Chondrocyte (in vitro differentiated cells): ENCODE results near the gene PIEZO2. TPM values are rescaled to one million over a fixed set of nuclear protein-coding genes. Genes with fewer than 3 reads are reported as not detected.

Experiments used
- DNase-seq: peaks from one replicate; pipeline ENCODE4 v3.0.0; 2021; ENCODE audit warnings: mixed read lengths, low spot score
- H3K27ac Mint-ChIP-seq: one replicate; pipeline ENCODE4 v1.8.0; 2021; ENCODE audit warnings: mild to moderate bottlenecking, moderate library complexity, mixed read lengths; ENCODE audit not compliant: unreplicated experiment
- H3K27me3 Mint-ChIP-seq: 2 replicates; pipeline ENCODE4 v1.8.0; 2021; ENCODE audit warnings: low read depth, mixed read lengths
- H3K36me3 Mint-ChIP-seq: 2 replicates; pipeline ENCODE4 v1.8.0; 2021; ENCODE audit warnings: low read depth, mixed read lengths
- H3K4me1 Mint-ChIP-seq: 2 replicates; pipeline ENCODE4 v1.8.0; 2021; ENCODE audit warnings: low read depth, mild to moderate bottlenecking, mixed read lengths
- H3K4me3 Mint-ChIP-seq: one replicate; pipeline ENCODE4 v1.8.0; 2021; ENCODE audit warnings: mild to moderate bottlenecking, moderate library complexity, mixed read lengths; ENCODE audit not compliant: unreplicated experiment
- H3K9me3 Mint-ChIP-seq: 2 replicates; pipeline ENCODE4 v1.8.0; 2021; ENCODE audit warnings: low read depth, mixed read lengths
- total RNA-seq: library from RNA; stranded (reverse); gene quantifications from 3 replicates; pipeline ENCODE4 v1.2.1, GENCODE V29; 2021
- TF ChIP-seq, protein P1 (sequence below): fragments of 200-600 bp; sonication (generic); IDR thresholded peaks from 2 replicates; pipeline ENCODE4 v1.5.0; 2021; ENCODE audit warnings: antibody characterized with exemption, mild to moderate bottlenecking, moderate library complexity

PIEZO2 gene
- total RNA-seq, 1 donor from 2014 or later, result 142 TPM

- H3K36me3 Mint-ChIP-seq, result peaks cover 16% of the 10 kb centered on the region
- no peak for DNase-seq
- H3K4me3 Mint-ChIP-seq, result no peak overlapping the region
- TF ChIP-seq, protein P1, sequence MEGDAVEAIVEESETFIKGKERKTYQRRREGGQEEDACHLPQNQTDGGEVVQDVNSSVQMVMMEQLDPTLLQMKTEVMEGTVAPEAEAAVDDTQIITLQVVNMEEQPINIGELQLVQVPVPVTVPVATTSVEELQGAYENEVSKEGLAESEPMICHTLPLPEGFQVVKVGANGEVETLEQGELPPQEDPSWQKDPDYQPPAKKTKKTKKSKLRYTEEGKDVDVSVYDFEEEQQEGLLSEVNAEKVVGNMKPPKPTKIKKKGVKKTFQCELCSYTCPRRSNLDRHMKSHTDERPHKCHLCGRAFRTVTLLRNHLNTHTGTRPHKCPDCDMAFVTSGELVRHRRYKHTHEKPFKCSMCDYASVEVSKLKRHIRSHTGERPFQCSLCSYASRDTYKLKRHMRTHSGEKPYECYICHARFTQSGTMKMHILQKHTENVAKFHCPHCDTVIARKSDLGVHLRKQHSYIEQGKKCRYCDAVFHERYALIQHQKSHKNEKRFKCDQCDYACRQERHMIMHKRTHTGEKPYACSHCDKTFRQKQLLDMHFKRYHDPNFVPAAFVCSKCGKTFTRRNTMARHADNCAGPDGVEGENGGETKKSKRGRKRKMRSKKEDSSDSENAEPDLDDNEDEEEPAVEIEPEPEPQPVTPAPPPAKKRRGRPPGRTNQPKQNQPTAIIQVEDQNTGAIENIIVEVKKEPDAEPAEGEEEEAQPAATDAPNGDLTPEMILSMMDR, result no peak
- no peaks in the 10 kb centered on the region for H3K4me1 Mint-ChIP-seq
- no peaks in the 10 kb centered on the region for H3K9me3 Mint-ChIP-seq
- H3K27ac Mint-ChIP-seq, result no peak overlapping the region
- no peaks in the 10 kb centered on the region for H3K27me3 Mint-ChIP-seq
Observed at GRCh38 chr18:10715791-10716190, 433.6 kb downstream of the PIEZO2 start.

DNA sequence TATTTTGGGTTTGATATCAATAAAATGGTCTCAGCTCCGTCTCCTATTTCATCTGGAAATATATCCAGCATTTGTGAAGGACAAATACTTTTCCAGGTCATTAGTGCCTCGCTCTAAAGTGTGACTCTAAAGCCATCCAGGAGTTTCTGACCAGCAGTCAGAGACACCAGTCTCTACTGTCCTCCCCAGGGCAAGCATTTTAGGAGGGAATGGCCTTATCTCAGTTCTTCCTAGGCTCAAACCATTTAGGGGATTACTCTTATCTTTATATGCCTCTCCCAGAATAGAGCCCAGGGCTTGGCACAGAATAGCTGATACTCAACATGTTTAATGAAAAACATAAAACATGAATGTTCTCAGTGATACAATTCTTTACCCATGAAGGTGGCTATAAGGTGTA lies 436.0 kb downstream of the PIEZO2 start:
- H3K4me1 Mint-ChIP-seq, result no peaks in the 10 kb centered on the region
- H3K4me3 Mint-ChIP-seq, result no peak overlapping the region
- DNase-seq, result no peak
- H3K36me3 Mint-ChIP-seq, result peaks cover 20% of the 10 kb centered on the region
- no peak overlapping the region for H3K27ac Mint-ChIP-seq
- no peaks in the 10 kb centered on the region for H3K9me3 Mint-ChIP-seq
- TF ChIP-seq, protein P1, result no peak
- H3K27me3 Mint-ChIP-seq, result no peaks in the 10 kb centered on the region

- H3K9me3 Mint-ChIP-seq, result no peaks in the 10 kb centered on the region
- no peaks in the 10 kb centered on the region for H3K27me3 Mint-ChIP-seq
- H3K4me3 Mint-ChIP-seq, result no peak overlapping the region
- H3K4me1 Mint-ChIP-seq, result no peaks in the 10 kb centered on the region
- DNase-seq, result no peak
- peaks cover 23% of the 10 kb centered on the region for H3K36me3 Mint-ChIP-seq
- TF ChIP-seq, protein P1, result no peak
- no peak overlapping the region for H3K27ac Mint-ChIP-seq
Observed at GRCh38 chr18:10707294-10707693, 442.1 kb downstream of the PIEZO2 start.

DNA sequence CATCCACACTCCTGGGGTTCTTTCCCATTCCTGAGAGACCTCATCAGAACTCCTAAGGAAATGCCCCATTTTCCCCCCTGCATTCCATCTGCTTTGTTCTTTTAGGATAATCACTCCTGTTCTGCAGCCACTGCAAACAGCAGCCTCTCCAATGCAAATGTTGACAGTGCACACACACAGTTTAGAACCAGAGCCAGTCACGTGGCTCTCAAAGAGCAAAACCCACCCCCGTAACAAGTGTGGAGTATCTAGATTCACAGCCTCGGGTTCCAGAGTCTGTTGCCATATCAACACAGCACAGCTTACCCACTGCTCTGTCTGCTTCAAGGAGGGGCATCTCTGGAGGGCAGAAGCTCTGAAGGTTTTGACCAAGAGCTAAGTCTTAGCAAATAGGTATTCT lies 443.6 kb downstream of the PIEZO2 start:
- TF ChIP-seq, protein P1, result no peak
- Mint-ChIP-seq H3K36me3 (peaks cover 25% of the 10 kb centered on the region), H3K4me3 (no peak overlapping the region), H3K4me1 (no peaks in the 10 kb centered on the region), H3K27ac (no peak overlapping the region), H3K9me3 (no peaks in the 10 kb centered on the region), H3K27me3 (no peaks in the 10 kb centered on the region)
- no peak for DNase-seq

- TF ChIP-seq, protein P1, result no peak
- no peaks in the 10 kb centered on the region for H3K9me3 Mint-ChIP-seq
- DNase-seq, result no peak
- H3K4me1 Mint-ChIP-seq, result no peaks in the 10 kb centered on the region
- H3K4me3 Mint-ChIP-seq, result no peak overlapping the region
- peaks cover 25% of the 10 kb centered on the region for H3K36me3 Mint-ChIP-seq
- no peak overlapping the region for H3K27ac Mint-ChIP-seq
- no peaks in the 10 kb centered on the region for H3K27me3 Mint-ChIP-seq
Observed at GRCh38 chr18:10705291-10705690, 444.1 kb downstream of the PIEZO2 start.
